Lower leg skin (tissue), 3 donors: ENCODE measurements around the gene TSPAN2.

Source experiments
- CTCF ChIP-seq, 3 donors: fragments of 450-650 bp; IDR thresholded peaks; one replicate each; pipeline ENCODE4 v1.5.1; 2016; ENCODE audit warnings: antibody characterized with exemption in 3 of 3, mild to moderate bottlenecking in 3 of 3, moderate library complexity in 2 of 3
- POLR2A ChIP-seq, 2 donors: fragments of 450-650 bp; IDR thresholded peaks; one replicate each; pipeline ENCODE4 v1.6.1; 2016 to 2017; ENCODE audit warnings: antibody characterized with exemption in 2 of 2, mild to moderate bottlenecking in 1 of 2, moderate library complexity in 1 of 2

- TF ChIP-seq CTCF (IDR thresholded peaks at IDR 0.05) (no peak), POLR2A (IDR thresholded peaks at IDR 0.05) (no peak)
Measured at GRCh38 chr1:115077286-115077983, 11.9 kb downstream of the TSPAN2 start.
